CD14-positive monocyte (primary cell): Measurements from ENCODE around the gene MAPK7. TPM values are rescaled to one million over a fixed set of nuclear protein-coding genes. Genes with fewer than 3 reads are reported as not detected.

Experiments used
- DNase-seq, 3 donors: peaks; one replicate each; pipeline ENCODE4 v3.0.0-alpha.2; 2011 to 2022
- H2AFZ ChIP-seq: 2 replicates; pipeline ENCODE4 v1.6.0; 2012; ENCODE audit warnings: mild to moderate bottlenecking, low read depth, low read length, inconsistent platforms; ENCODE audit not compliant: insufficient read depth, poor library complexity, severe bottlenecking
- H3K27ac ChIP-seq, 2 donors: 1 replicate in 1 of 2; 2 replicates in 1 of 2; pipeline ENCODE4 v1.5.1; 2012 to 2013; ENCODE audit warnings: low read length in 2 of 2, control low read depth in 1 of 2, inconsistent platforms in 1 of 2, low read depth in 1 of 2, mild to moderate bottlenecking in 1 of 2
- H3K27me3 ChIP-seq, 2 donors: one replicate each; pipeline versions ENCODE4 v1.6.0 to v1.6.1; 2011 to 2013; ENCODE audit warnings: low read length in 2 of 2; ENCODE audit not compliant: control insufficient read depth in 2 of 2, insufficient read depth in 2 of 2
- H3K36me3 ChIP-seq, 2 donors: replicated peaks in 1 of 2; 1 replicate in 1 of 2; 2 replicates in 1 of 2; pipeline versions ENCODE4 v1.5.1 to v1.6.1; 2012 to 2013; ENCODE audit warnings: low read length in 2 of 2, control low read depth in 1 of 2, inconsistent platforms in 1 of 2, mild to moderate bottlenecking in 1 of 2; ENCODE audit not compliant: insufficient read depth in 2 of 2, control insufficient read depth in 1 of 2
- H3K4me1 ChIP-seq, 2 donors: 1 replicate in 1 of 2; 2 replicates in 1 of 2; pipeline versions ENCODE4 v1.5.1 to v1.6.1; 2012 to 2013; ENCODE audit warnings: low read length in 2 of 2, control low read depth in 1 of 2, inconsistent platforms in 1 of 2, mild to moderate bottlenecking in 1 of 2, moderate library complexity in 1 of 2; ENCODE audit not compliant: insufficient read depth in 2 of 2, control insufficient read depth in 1 of 2
- H3K4me2 ChIP-seq: replicated peaks from 2 replicates; pipeline ENCODE3; 2012; ENCODE audit warnings: low read length, moderate library complexity, mild to moderate bottlenecking; ENCODE audit not compliant: poor library complexity, severe bottlenecking; ENCODE audit errors: extremely low read depth
- H3K4me3 ChIP-seq, 3 experiments: fragments of 200-600 bp in 1 of 3; sonication (generic) in 1 of 3; replicated peaks in 1 of 3; 1 replicate in 2 of 3; 2 replicates in 1 of 3; pipeline ENCODE4 v1.5.1; 2011 to 2013; ENCODE audit warnings: low read length in 3 of 3, mild to moderate bottlenecking in 3 of 3, control low read depth in 2 of 3, low read depth in 2 of 3, inconsistent platforms in 1 of 3, moderate library complexity in 1 of 3
- H3K79me2 ChIP-seq: 2 replicates; pipeline ENCODE4 v1.6.0; 2012; ENCODE audit warnings: mild to moderate bottlenecking, control low read depth, inconsistent platforms, low read length, moderate library complexity; ENCODE audit not compliant: insufficient read depth
- H3K9ac ChIP-seq: 2 replicates; pipeline ENCODE4 v1.6.0; 2017; ENCODE audit warnings: low read length, mild to moderate bottlenecking; ENCODE audit not compliant: insufficient read depth, poor library complexity, severe bottlenecking
- H3K9me3 ChIP-seq, 2 donors: replicated peaks in 1 of 2; 1 replicate in 1 of 2; 2 replicates in 1 of 2; pipeline versions ENCODE4 v1.5.1 to v1.6.1; 2012 to 2013; ENCODE audit warnings: low read length in 2 of 2, control low read depth in 1 of 2; ENCODE audit not compliant: control insufficient read depth in 1 of 2, insufficient read depth in 1 of 2
- H4K20me1 ChIP-seq: 2 replicates; pipeline ENCODE4 v1.6.0; 2012; ENCODE audit warnings: mild to moderate bottlenecking, low read length, control low read depth, moderate library complexity; ENCODE audit not compliant: insufficient read depth
- H3K27ac Mint-ChIP-seq, 7 donors: one replicate each; pipeline ENCODE4 v1.8.0; 2020; ENCODE audit warnings: mild to moderate bottlenecking in 7 of 7, mixed read lengths in 7 of 7, moderate library complexity in 6 of 7, inconsistent platforms in 2 of 7
- H3K27me3 Mint-ChIP-seq, 3 donors: one replicate each; pipeline ENCODE4 v1.8.0; 2021 to 2022; ENCODE audit warnings: low read depth in 3 of 3, mild to moderate bottlenecking in 3 of 3, mixed read lengths in 3 of 3, moderate library complexity in 3 of 3, inconsistent platforms in 1 of 3
- H3K36me3 Mint-ChIP-seq, 2 donors: one replicate each; pipeline ENCODE4 v1.8.0; 2020; ENCODE audit warnings: mixed read lengths in 2 of 2, inconsistent platforms in 1 of 2, mild to moderate bottlenecking in 1 of 2
- H3K4me1 Mint-ChIP-seq: one replicate; pipeline ENCODE4 v1.8.0; 2020; ENCODE audit warnings: mild to moderate bottlenecking, mixed read lengths
- H3K4me3 Mint-ChIP-seq, 2 donors: one replicate each; pipeline ENCODE4 v1.8.0; 2020; ENCODE audit warnings: mild to moderate bottlenecking in 2 of 2, mixed read lengths in 2 of 2, moderate library complexity in 1 of 2
- H3K9me3 Mint-ChIP-seq, 7 donors: one replicate each; pipeline ENCODE4 v1.8.0; 2020 to 2022; ENCODE audit warnings: mixed read lengths in 7 of 7, mild to moderate bottlenecking in 6 of 7, moderate library complexity in 6 of 7, inconsistent platforms in 2 of 7
- WGBS: methylation state at CpG from one replicate; pipeline ENCODE4 v1.1.5; 2013; ENCODE audit warnings: missing lambda C conversion rate; ENCODE audit not compliant: insufficient coverage; 5-methylcytosine and 5-hydroxymethylcytosine counted together
- intact Hi-C, 2 donors: fragments of 100-400 bp; cut with micrococcal nuclease; formaldehyde crosslinking; loops; one replicate each; pipeline versions ENCODE4 v1.15.0 to v1.15.1; 2023
- polyA plus RNA-seq, 3 donors: library from polyadenylated mRNA; depleted of rRNA in 1 of 3; unstranded in 2 of 3; stranded (reverse) in 1 of 3; fragments of 300-500 nt in 2 of 3; fragments of >200 nt in 1 of 3; fragmentation: Illumina TruSeq in 2 of 3; gene quantifications; 1 replicate in 2 of 3; 2 replicates in 1 of 3; pipeline ENCODE4 v1.2.3, GENCODE V29; 2012 to 2021
- TF ChIP-seq, protein P1 (sequence below): fragments of 200-600 bp; IDR thresholded peaks from one replicate; pipeline ENCODE4 v1.8.0; 2022; ENCODE audit warnings: antibody characterized with exemption, mild to moderate bottlenecking

Gene MAPK7
- polyA plus RNA-seq, 3 donors, result 9.3 to 130 (median 10.0) TPM

DNA sequence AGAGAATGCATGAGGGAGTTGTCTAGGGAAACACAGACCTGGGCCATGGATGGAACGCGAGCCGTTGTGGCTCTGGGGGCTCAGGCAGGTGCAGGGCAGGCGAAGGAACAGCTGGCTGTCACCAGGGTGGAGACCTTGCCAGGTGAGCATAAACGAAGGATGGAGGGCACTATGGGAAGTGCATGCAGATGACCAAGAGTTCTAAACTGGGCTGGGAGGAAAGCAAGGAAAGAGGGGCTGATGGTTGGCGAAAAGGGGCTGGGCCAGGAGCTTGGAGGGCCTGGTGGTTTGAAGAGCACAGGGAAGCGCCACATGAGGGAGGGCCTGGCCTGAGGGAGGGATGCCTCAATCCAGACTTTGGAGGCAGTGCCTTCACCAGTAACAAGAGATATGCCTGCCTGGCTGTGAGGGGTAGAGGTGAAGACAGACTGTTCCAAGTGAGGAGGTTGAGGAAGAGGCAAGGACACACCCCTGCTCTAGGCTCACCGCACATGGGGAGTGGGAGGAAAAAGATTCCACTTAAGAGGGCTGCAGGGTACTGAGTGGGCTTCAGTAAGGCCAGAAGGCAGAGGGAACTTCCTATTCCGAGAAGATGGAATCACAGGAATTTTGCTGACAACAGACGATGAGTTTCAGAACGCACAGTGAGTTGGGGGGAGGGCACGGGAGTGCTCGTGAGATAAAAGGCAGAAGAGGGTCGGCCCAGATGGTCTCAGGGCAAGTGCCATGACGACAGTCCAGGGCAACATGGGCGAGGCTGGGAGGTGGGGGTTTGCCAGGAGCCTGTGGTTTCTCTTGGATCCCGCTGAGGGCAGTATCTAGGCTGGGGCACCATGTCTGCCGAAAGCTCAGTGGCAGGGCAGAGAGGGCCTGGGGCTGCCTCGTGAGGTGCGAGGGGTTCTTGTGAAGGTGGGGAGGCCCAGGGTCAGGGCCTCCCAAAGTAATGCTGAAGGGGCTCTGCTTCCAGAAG is 36.4 kb upstream of the MAPK7 start:
- 86% methylated on average over 20 of the region's 20 CpGs for whole genome bisulfite sequencing
- no peak overlapping the region for H3K27ac Mint-ChIP-seq
- Histone ChIP-seq H3K27ac (no peak overlapping the region), H2AFZ (no peak overlapping the region), H4K20me1 (no peaks in the 10 kb centered on the region), H3K36me3 (no peaks in the 10 kb centered on the region), H3K27me3 (peaks cover 0 to 23% of the 10 kb centered on the region in 2 donors), H3K4me3 (no peak overlapping the region), H3K4me2 (no peak overlapping the region), H3K9me3 (no peaks in the 10 kb centered on the region), H3K79me2 (no peaks in the 10 kb centered on the region), H3K9ac (no peak overlapping the region), H3K4me1 (no peaks in the 10 kb centered on the region)
- intact Hi-C loops, result no loop called here
- peaks cover 12 to 37% (median 23%) of the 10 kb centered on the region in 3 donors for H3K27me3 Mint-ChIP-seq
- H3K36me3 Mint-ChIP-seq, result no peaks in the 10 kb centered on the region
- no peaks in the 10 kb centered on the region for H3K4me1 Mint-ChIP-seq
- peaks cover 0 to 3% (median 0%) of the 10 kb centered on the region in 7 donors for H3K9me3 Mint-ChIP-seq
- TF ChIP-seq, protein P1, sequence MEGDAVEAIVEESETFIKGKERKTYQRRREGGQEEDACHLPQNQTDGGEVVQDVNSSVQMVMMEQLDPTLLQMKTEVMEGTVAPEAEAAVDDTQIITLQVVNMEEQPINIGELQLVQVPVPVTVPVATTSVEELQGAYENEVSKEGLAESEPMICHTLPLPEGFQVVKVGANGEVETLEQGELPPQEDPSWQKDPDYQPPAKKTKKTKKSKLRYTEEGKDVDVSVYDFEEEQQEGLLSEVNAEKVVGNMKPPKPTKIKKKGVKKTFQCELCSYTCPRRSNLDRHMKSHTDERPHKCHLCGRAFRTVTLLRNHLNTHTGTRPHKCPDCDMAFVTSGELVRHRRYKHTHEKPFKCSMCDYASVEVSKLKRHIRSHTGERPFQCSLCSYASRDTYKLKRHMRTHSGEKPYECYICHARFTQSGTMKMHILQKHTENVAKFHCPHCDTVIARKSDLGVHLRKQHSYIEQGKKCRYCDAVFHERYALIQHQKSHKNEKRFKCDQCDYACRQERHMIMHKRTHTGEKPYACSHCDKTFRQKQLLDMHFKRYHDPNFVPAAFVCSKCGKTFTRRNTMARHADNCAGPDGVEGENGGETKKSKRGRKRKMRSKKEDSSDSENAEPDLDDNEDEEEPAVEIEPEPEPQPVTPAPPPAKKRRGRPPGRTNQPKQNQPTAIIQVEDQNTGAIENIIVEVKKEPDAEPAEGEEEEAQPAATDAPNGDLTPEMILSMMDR, result no peak
- peak overlapping the region in 1 of 2 donors; percentile 5 for H3K4me3 Mint-ChIP-seq
- peak in 1 of 3 donors; percentile 2 for DNase-seq

DNA sequence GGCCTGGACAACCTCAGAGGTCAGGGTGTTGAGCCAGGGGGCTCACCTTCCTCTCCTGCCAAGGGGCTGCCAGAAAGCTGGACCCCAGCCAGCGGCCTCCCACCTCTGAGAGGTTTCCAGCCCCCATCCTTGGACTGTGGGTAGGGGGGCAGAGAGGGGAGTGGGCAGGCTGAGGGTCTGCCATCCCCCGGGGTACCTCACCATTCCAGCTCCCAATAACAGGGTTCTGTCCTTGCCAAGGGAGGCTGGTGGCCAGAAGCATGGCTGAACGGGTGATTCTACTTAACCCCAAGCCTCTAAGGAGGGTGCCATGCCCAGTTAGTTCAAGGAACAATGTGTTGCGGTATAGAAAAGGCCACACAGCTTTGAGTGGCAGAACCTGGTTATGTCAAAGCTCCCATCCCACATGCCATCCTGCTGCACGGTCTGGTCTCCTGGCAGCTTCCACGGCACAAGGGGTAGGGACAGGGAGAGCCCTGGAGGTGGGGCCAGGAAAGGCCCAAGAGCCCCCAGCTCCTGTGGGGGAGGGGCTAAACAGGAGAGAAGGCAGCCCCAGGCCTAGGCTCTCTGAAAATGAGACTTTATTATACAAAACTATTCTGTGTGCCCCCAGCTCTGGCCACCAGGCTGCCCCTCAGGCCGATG is 35.6 kb upstream of the MAPK7 start:
- Mint-ChIP-seq H3K9me3 (peaks cover 0 to 3% (median 0%) of the 10 kb centered on the region in 7 donors), H3K27me3 (peaks cover 8 to 32% (median 16%) of the 10 kb centered on the region in 3 donors), H3K4me1 (no peaks in the 10 kb centered on the region), H3K4me3 (no peak overlapping the region), H3K36me3 (no peaks in the 10 kb centered on the region), H3K27ac (no peak overlapping the region)
- Histone ChIP-seq H3K79me2 (no peaks in the 10 kb centered on the region), H3K27ac (no peak overlapping the region), H2AFZ (no peak overlapping the region), H3K4me1 (no peaks in the 10 kb centered on the region), H3K4me2 (no peak overlapping the region), H3K36me3 (no peaks in the 10 kb centered on the region), H3K9ac (no peak overlapping the region), H3K4me3 (no peak overlapping the region), H3K27me3 (peaks cover 0 to 17% of the 10 kb centered on the region in 2 donors), H3K9me3 (no peaks in the 10 kb centered on the region), H4K20me1 (no peaks in the 10 kb centered on the region)
- TF ChIP-seq, protein P1, result no peak
- intact Hi-C loops, result no loop called here
- DNase-seq, result no peak
- WGBS, result 84% methylated on average over 3 of the region's 7 CpGs
